Ishikawa (cell line): ENCODE results near the gene IFIH1.

ENCODE experiments used
- CEBPB ChIP-seq: IDR thresholded peaks from 2 replicates; pipeline ENCODE4 v1.6.1; 2012
- CREB1 ChIP-seq: IDR thresholded peaks from 2 replicates; pipeline ENCODE4 v1.6.1; 2012; ENCODE audit warnings: low read depth
- EGR1 ChIP-seq: IDR thresholded peaks from 2 replicates; pipeline ENCODE4 v1.6.1; 2012
- EP300 ChIP-seq: IDR thresholded peaks from 2 replicates; pipeline ENCODE4 v1.6.1; 2012; ENCODE audit warnings: borderline replicate concordance
- FOXM1 ChIP-seq: IDR thresholded peaks from 2 replicates; pipeline ENCODE4 v1.6.1; 2012; ENCODE audit warnings: low read depth, borderline replicate concordance
- MAX ChIP-seq: IDR thresholded peaks from 2 replicates; pipeline ENCODE4 v1.6.1; 2012
- NFIC ChIP-seq: IDR thresholded peaks from 2 replicates; pipeline ENCODE4 v1.6.1; 2012
- RAD21 ChIP-seq: IDR thresholded peaks from 2 replicates; pipeline ENCODE4 v1.6.1; 2012; ENCODE audit warnings: low read depth
- REST ChIP-seq: IDR thresholded peaks from 2 replicates; pipeline ENCODE4 v1.6.1; 2012; ENCODE audit warnings: low read depth, mild to moderate bottlenecking
- TAF1 ChIP-seq: IDR thresholded peaks from 2 replicates; pipeline ENCODE4 v1.6.1; 2012; ENCODE audit warnings: low read depth, mild to moderate bottlenecking
- TCF12 ChIP-seq: IDR thresholded peaks from 2 replicates; pipeline ENCODE4 v1.6.1; 2012; ENCODE audit warnings: low read depth
- TEAD4 ChIP-seq: IDR thresholded peaks from 2 replicates; pipeline ENCODE4 v1.6.1; 2012
- USF1 ChIP-seq: IDR thresholded peaks from 2 replicates; pipeline ENCODE4 v1.6.1; 2012
- YY1 ChIP-seq: IDR thresholded peaks from 2 replicates; pipeline ENCODE4 v1.6.1; 2012; ENCODE audit warnings: low read depth
- ZBTB7A ChIP-seq: IDR thresholded peaks from 2 replicates; pipeline ENCODE4 v1.6.1; 2012; ENCODE audit warnings: low read depth

Gene IFIH1

GRCh38 chr2:162226836-162227235 is 91.6 kb downstream of the IFIH1 start:
- TF ChIP-seq RAD21 (no peak), MAX (no peak), CREB1 (no peak), TAF1 (no peak), YY1 (no peak), CEBPB (no peak), FOXM1 (no peak), TCF12 (no peak), EGR1 (no peak), USF1 (no peak), TEAD4 (no peak), ZBTB7A (no peak)

- TF ChIP-seq RAD21 (peak; percentile 78), TAF1 (no peak)
Observed at GRCh38 chr2:162221064-162221463, 97.4 kb downstream of the IFIH1 start.

GRCh38 chr2:162220368-162220767 is 98.1 kb downstream of the IFIH1 start:
- TF ChIP-seq ZBTB7A (no peak), USF1 (no peak), NFIC (no peak), EP300 (no peak), CEBPB (no peak), TAF1 (no peak), FOXM1 (no peak), MAX (no peak), TCF12 (no peak), RAD21 (no peak), CREB1 (no peak)

GRCh38 chr2:162219426-162219825 is 99.1 kb downstream of the IFIH1 start:
- no peak for TF ChIP-seq TAF1
- no peak for TF ChIP-seq EP300
- no peak for TF ChIP-seq USF1
- TF ChIP-seq YY1 = no peak
- no peak for TF ChIP-seq FOXM1
- no peak for TF ChIP-seq REST
- no peak for TF ChIP-seq CEBPB
- TF ChIP-seq MAX = no peak

GRCh38 chr2:162217598-162217997 is 100.9 kb downstream of the IFIH1 start:
- TF ChIP-seq TCF12 (no peak), NFIC (no peak), USF1 (no peak), FOXM1 (no peak), TEAD4 (no peak), EP300 (no peak), CEBPB (no peak), MAX (no peak), RAD21 (no peak), CREB1 (no peak), YY1 (no peak)
